Adrenal gland (tissue), 5 donors: ENCODE measurements around the gene GNL1.

Source experiments
- CTCF ChIP-seq, 6 experiments: fragments of 450-650 bp in 4 of 6; fragments of 200-600 bp in 2 of 6; sonication (generic) in 1 of 6; IDR thresholded peaks; 1 replicate in 5 of 6; 2 replicates in 1 of 6; pipeline versions ENCODE4 v1.5.1 to v1.8.0; 2016 to 2021; ENCODE audit warnings: antibody characterized with exemption in 6 of 6, mild to moderate bottlenecking in 2 of 6, moderate library complexity in 1 of 6
- POLR2A ChIP-seq, 2 donors: fragments of 450-650 bp; IDR thresholded peaks; one replicate each; pipeline ENCODE4 v1.6.1; 2017; ENCODE audit warnings: antibody characterized with exemption in 2 of 2, mild to moderate bottlenecking in 2 of 2, moderate library complexity in 1 of 2
- donor health status: DM: no; HTN: no; CAD: no.

DNA sequence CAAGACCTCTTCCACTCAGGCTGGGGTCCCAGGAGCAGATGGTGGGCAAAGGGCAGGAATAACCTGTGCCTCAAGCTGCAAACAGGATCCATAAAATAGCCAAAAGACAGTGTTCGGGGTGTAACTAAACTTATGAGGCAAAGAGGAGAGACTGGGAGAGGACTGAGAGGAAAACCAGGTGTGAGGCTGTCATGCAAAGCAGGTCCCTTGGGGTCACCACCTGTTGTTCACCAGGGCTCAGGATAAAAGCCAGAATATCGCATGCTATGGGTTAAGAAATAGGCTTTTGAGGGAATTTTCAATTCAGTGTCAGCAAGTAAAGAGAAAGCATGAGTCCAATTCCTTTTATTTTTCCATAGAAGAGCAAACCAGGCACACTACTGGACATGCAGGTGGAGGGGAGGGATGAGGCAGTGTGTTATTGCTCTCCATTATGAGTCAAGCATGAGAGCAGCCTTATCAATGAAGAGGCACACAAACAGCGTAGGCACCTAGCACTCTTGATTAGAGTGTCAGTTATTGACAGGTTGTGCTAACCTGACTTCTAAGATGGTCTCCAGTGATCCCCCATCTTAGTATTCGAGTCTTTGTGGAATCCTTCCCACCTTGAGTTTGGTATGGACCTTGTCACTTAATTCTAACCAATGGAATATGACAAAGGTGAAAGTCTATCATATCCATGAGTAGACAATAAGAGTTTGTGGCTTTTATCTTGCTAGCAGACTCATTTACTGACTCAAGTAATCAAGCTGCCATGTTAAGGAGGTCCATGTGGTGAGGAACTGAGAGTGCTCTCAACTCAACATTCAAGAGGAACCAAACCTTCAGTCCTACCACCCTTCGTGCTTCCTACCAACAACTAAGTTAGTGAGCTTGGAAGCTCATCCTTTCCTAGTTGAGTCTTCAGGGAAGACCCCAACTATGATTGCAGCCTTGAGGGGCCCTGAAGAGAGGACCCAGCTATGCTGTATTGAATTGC lies 48.2 kb downstream of the GNL1 start:
- TF ChIP-seq CTCF (IDR thresholded peaks at IDR 0.05) (no peak), POLR2A (IDR thresholded peaks at IDR 0.05) (no peak)
